ENCODE measurements around the gene RAI1. TPM values are rescaled to one million over a fixed set of nuclear protein-coding genes. Genes with fewer than 3 reads are reported as not detected.

The RAI1 gene
- total and polyA plus RNA-seq, 2 of the 8 experiments (the other 6 are each of a cell fraction or from before 2014, with no cell fraction given) = 0.39 to 1.2 TPM

- Histone ChIP-seq H3K23ac (ENCODE audit: insufficient read length) (no peak overlapping the region), H3K18ac (ENCODE audit: extremely low read depth, low read length) (no peak overlapping the region; the same call in 1 of the 2 replicates), H4K20me1 (replicated peaks in 1 of 2; ENCODE audit: control insufficient read depth in 1 of 2, insufficient read depth in 2 of 2, low read length in 2 of 2) (no peaks in the 10 kb centered on the region), H3K56ac (replicated peaks; ENCODE audit: insufficient read length, low read depth, low read length) (no peak overlapping the region), H3K4me1 (replicated peaks in 1 of 4; ENCODE audit: control insufficient read depth in 3 of 4, insufficient read depth in 4 of 4, low read length in 3 of 4) (peaks cover 0 to 11% (median 6%) of the 10 kb centered on the region in 4 experiments; a peak in 6 of 7 replicates), H3K79me1 (ENCODE audit: low read depth, low read length) (no peaks in the 10 kb centered on the region), H3K4me3 (ENCODE audit: extremely low read depth in 1 of 4, insufficient read depth in 2 of 4, low read depth in 3 of 4, low read length in 4 of 4) (no peak overlapping the region), H3K27me3 (replicated peaks in 1 of 4; ENCODE audit: control insufficient read depth in 3 of 4, extremely low read depth in 1 of 4, insufficient read depth in 3 of 4, low read length in 3 of 4) (no peaks in the 10 kb centered on the region), H3K9ac (replicated peaks in 1 of 4; ENCODE audit: extremely low read depth in 1 of 4, low read depth in 3 of 4, low read length in 3 of 4) (no peak overlapping the region), H2BK12ac (ENCODE audit: low read depth, low read length) (no peak overlapping the region), H2BK20ac (ENCODE audit: low read length) (no peak overlapping the region), H2AFZ (ENCODE audit: low read length) (no peak overlapping the region), H2AK5ac (ENCODE audit: low read depth, low read length) (no peak overlapping the region), H3K79me2 (ENCODE audit: control insufficient read depth in 1 of 2, insufficient read depth in 2 of 2, low read length in 2 of 2) (no peaks in the 10 kb centered on the region), H3K36me3 (ENCODE audit: control insufficient read depth in 2 of 4, insufficient read depth in 4 of 4, low read length in 3 of 4) (no peaks in the 10 kb centered on the region), H4K91ac (replicated peaks; ENCODE audit: insufficient read length, low read length) (no peak overlapping the region), H2BK120ac (replicated peaks; ENCODE audit: low read depth, low read length) (no peak overlapping the region), H2BK15ac (ENCODE audit: low read length) (peak overlapping the region; percentile 29; the same call in 1 of the 2 replicates), H2BK5ac (ENCODE audit: low read depth, low read length) (no peak overlapping the region; the same call in 1 of the 2 replicates), H3K9me3 (ENCODE audit: insufficient read depth in 2 of 2, low read depth in 1 of 2, low read length in 1 of 2) (no peaks in the 10 kb centered on the region), H3K23me2 (ENCODE audit: low read depth, low read length) (no peaks in the 10 kb centered on the region), H4K8ac (ENCODE audit: extremely low read depth, insufficient read depth, low read length) (no peak overlapping the region), H3K27ac (ENCODE audit: low read depth, low read length) (no peak overlapping the region), H4K5ac (ENCODE audit: insufficient read length, low read depth, low read length) (no peak overlapping the region), H3K14ac (ENCODE audit: insufficient read length) (no peak overlapping the region), H3K4ac (replicated peaks; ENCODE audit: insufficient read length, low read depth, low read length) (no peak overlapping the region), H3K4me2 (ENCODE audit: insufficient read depth in 1 of 2, low read depth in 2 of 2, low read length in 2 of 2) (no peak overlapping the region)
- WGBS, 2 experiments (ENCODE audit: extremely low coverage in 1 of 2, insufficient coverage in 1 of 2, insufficient read length in 1 of 2, insufficient replicate concordance in 2 of 2, low coverage in 1 of 2, low lambda C conversion rate in 2 of 2, missing lambda C conversion rate in 1 of 2) = 90% methylated on average over 15 of the region's 15 CpGs; no CpG with 5 or more reads in 1 of the 2 experiments
- ChIA-PET CTCF (ENCODE audit: partially characterized antibody) (interaction anchor here (1.1 to 2.9 kb wide), 6 partner anchors 9 to 31 kb away, joined by 3 to 16 read pairs (median 4); no protein-coding TSS in a partner anchor), POLR2A (ENCODE audit: partially characterized antibody) (interaction anchor here (1.3 to 1.6 kb wide), 2 partner anchors 10 to 14 kb away, joined by 4 read pairs; no protein-coding TSS in a partner anchor)
- FAIRE-seq (no peak), DNase-seq (ENCODE audit: low read depth in 1 of 2, low spot score in 2 of 2) (no peak)
- TF ChIP-seq ATF2 (IDR thresholded peaks at IDR 0.05; ENCODE audit: low read length) = no peak
- no peak for TF ChIP-seq BCL11A (IDR thresholded peaks at IDR 0.05; ENCODE audit: low read depth in 2 of 2, low read length in 2 of 2)
- no peak for TF ChIP-seq PHF8 (conservative IDR thresholded peaks at IDR 0.05; ENCODE audit: low read depth, low read length)
Observed at GRCh38 chr17:17757391-17757791, 76.1 kb downstream of the RAI1 start.

Measured in H1 (cell line).